ENCODE measurements around the gene MPI. TPM values are rescaled to one million over a fixed set of nuclear protein-coding genes. Genes with fewer than 3 reads are reported as not detected.

Gene MPI
- total and polyA plus RNA-seq, 10 of the 15 experiments (the other 5 are each of a cell fraction or from before 2014, with no cell fraction given) = 35.6 to 93.9 (median 44.1) TPM

- TF ChIP-seq PBX3 (IDR thresholded peaks at IDR 0.05; ENCODE audit: insufficient replicate concordance, low read depth, low read length) = peak; percentile 91
- TF ChIP-seq PKNOX1 (IDR thresholded peaks at IDR 0.05) = peak; percentile 97
- TF ChIP-seq BCL3 (IDR thresholded peaks at IDR 0.05; ENCODE audit: borderline replicate concordance, insufficient read depth, low read depth, low read length, poor library complexity, severe bottlenecking) = peak; percentile 90
- peak; percentile 90 to 96 for TF ChIP-seq BHLHE40 (IDR thresholded peaks at IDR 0.05; ENCODE audit: borderline replicate concordance in 1 of 2, low read depth in 2 of 2, low read length in 1 of 2)
- TF ChIP-seq BMI1 (IDR thresholded peaks at IDR 0.05; ENCODE audit: borderline replicate concordance) = no peak
- TF ChIP-seq POLR2AphosphoS2 (IDR thresholded peaks at IDR 0.05; ENCODE audit: low read depth, low read length) = peak; percentile 90
- TF ChIP-seq IKZF1 (conservative IDR thresholded peaks at IDR 0.05) = peak; percentile 89
- TF ChIP-seq MAX (IDR thresholded peaks at IDR 0.05; ENCODE audit: low read depth, low read length) = peak; percentile 97
- TF ChIP-seq SRF (IDR thresholded peaks at IDR 0.05; ENCODE audit: low read depth in 2 of 2, low read length in 2 of 2) = 0 out of 4 replicates have a peak, but pooled peaks of 1 of the 2 experiments have one; percentile 16
- no peak for TF ChIP-seq WRNIP1 (IDR thresholded peaks at IDR 0.05; ENCODE audit: borderline replicate concordance, low read depth, low read length)
- TF ChIP-seq KLF5 (IDR thresholded peaks at IDR 0.05; ENCODE audit: partially characterized antibody) = peak; percentile 77
- TF ChIP-seq DPF2 (IDR thresholded peaks at IDR 0.05) = peak; percentile 93
- peak; percentile 37; the same call in 1 of the 2 replicates for TF ChIP-seq MEF2A (IDR thresholded peaks at IDR 0.05; ENCODE audit: insufficient read depth, low read depth, low read length)
- peak; percentile 58; the same call in 1 of the 2 replicates for TF ChIP-seq BCLAF1 (IDR thresholded peaks at IDR 0.05)
- TF ChIP-seq SMC3 (IDR thresholded peaks at IDR 0.05; ENCODE audit: borderline replicate concordance, low read length) = peak; percentile 28; the same call in 1 of the 2 replicates
- TF ChIP-seq MYC (IDR thresholded peaks at IDR 0.05; ENCODE audit: insufficient read depth, insufficient read length, insufficient replicate concordance, low read length, severe bottlenecking) = peak; percentile 18
- peak; percentile 76; the same call in 1 of the 2 replicates for TF ChIP-seq STAT1 (conservative IDR thresholded peaks at IDR 0.05)
- no peak for TF ChIP-seq NFYB (IDR thresholded peaks at IDR 0.05; ENCODE audit: insufficient read depth, low read depth, low read length)
- TF ChIP-seq MEF2B (IDR thresholded peaks at IDR 0.05; ENCODE audit: partially characterized antibody, poor library complexity, severe bottlenecking) = peak; percentile 91
- peak; percentile 45; the same call in 1 of the 2 replicates for TF ChIP-seq ZNF217 (IDR thresholded peaks at IDR 0.05)
- 0 out of 2 replicates have a peak, but pooled peaks have one; percentile 62 for TF ChIP-seq PML (IDR thresholded peaks at IDR 0.05; ENCODE audit: low read length)
Observed at GRCh38 chr15:74842581-74843444, 47.0 kb upstream of the MPI start, which contains the start of gene ULK3 (continued).

All from GM12878 (cell line).